HG03378 (cell line): ENCODE data around the gene SORBS2.
"Not testable (repeated sequence)": the region's sequence is repeated elsewhere in the genome, so short reads cannot be mapped to it uniquely, and the experiment has no call there.

Source experiments
- ATAC-seq: cut with Tn5 transposase; IDR thresholded peaks from one replicate; pipeline ENCODE4 v1.9.1; 2021; ENCODE audit warnings: mild to moderate bottlenecking, moderate library complexity; ENCODE audit not compliant: unreplicated experiment

The SORBS2 gene

GRCh38 chr4:185716577-185717376 lies 95.2 kb downstream of the SORBS2 start:
- no peak for ATAC-seq

GRCh38 chr4:185716141-185716551 lies 95.8 kb downstream of the SORBS2 start:
- ATAC-seq: no peak

GRCh38 chr4:185714524-185714923 lies 97.5 kb downstream of the SORBS2 start:
- not testable (repeated sequence) for ATAC-seq

- ATAC-seq: no peak
These were observed 98.3 kb downstream of the SORBS2 start for GRCh38 chr4:185713731-185714130.

- no peak for ATAC-seq
These were observed 98.7 kb downstream of the SORBS2 start for GRCh38 chr4:185713272-185713671.

DNA sequence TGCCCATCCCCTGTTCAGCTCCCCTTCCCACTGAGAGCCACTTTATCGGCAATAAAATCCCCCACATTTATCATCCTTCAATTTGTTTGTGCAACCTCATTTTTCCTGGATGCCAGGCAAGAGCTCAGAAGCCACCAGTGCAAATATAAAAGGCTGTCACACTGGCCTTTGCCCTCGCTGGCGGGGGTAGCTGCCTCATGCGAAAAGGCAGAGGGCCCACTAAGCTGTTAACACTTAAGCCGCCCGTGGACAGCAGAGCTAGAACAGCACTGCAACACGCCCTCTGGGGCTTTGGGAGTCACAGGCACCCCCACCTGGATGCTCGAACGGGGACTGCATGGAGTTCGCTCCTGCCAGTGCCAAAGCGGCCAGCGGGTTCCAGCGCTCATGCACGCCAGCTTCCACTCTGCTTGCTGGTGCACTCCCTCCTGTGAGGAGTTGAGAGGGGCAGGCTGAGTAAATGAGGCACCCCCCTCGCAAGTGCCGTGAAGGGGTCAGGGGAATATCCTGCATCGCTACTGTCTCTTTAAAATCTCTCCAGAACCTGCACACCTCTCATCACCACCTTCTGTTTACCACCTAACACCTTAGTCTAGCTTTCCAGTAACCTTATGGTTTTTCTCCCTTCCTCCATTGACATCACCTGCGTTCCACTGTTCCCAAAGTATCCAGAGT lies 99.5 kb downstream of the SORBS2 start:
- no peak for ATAC-seq

DNA sequence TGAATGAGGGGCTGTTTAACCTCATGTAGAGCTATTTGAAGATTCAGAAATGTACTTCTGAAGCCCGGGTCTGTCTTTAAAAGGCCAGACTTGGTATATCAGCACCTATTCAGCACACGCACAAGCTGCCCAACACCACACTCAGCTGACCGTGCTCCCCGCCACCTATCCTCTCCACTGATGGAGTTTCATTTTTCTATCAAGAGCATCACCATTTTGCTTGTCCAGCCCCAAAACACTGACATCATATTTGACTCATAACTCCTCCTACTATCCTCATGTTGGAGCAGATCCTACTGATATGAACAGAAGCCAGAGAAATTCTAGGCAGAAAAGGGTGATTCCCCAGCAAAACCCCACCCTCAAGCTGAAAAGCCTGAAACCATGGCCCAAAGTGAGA lies 100.3 kb downstream of the SORBS2 start:
- ATAC-seq: no peak

- ATAC-seq: no peak
These were observed 101.5 kb downstream of the SORBS2 start for GRCh38 chr4:185710487-185710995.

DNA sequence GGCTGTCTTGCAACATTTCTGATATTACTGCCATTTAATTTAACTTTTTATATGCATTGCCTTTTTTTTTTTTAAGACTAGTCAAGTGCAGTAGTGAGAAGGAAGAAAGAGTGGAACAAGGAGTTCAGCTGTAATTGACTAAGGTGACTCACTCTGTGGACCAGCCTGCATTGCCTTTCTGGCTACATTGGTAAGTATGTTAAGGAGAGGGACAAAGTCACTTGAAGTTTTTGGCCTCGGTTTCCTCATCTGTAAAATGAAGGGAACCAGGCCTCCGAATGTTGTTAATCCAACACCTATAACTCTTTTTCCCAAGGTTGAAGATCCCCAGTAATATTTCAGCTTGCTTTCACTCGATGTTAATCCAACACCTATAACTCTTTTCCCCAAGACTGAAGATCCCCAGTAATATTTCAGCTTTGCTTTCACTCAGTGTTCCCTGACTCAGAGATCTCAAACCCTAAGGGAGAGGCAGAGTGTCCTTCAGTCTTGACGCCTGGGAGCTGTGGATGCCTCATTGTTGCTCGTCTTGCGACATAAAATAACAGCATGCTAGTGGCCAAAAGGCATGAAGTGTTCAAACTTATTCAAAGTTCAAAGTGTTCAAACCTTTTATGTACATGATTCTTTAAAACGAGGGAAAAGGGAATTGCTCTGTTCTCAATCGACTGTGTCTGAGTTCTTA lies 102.0 kb downstream of the SORBS2 start:
- ATAC-seq: no peak

DNA sequence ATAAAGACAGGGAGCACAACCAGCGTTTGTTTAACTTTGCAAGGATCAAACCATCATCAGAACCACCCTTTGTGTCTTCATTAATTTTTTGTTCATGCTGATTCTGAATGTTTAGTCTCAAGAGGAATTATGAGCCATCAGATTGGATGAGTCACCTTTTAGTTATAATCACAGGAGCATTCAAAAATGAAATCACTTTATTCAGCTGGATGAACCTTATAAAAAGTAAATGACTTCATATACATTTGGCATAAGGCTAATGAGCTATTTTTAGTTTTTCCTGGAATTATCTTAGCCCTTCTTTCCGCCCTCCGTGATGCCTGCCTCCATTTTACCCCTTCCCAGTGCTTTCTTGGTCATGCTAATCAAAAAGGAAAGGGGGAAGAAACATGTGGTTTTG lies 103.6 kb downstream of the SORBS2 start:
- no peak for ATAC-seq

DNA sequence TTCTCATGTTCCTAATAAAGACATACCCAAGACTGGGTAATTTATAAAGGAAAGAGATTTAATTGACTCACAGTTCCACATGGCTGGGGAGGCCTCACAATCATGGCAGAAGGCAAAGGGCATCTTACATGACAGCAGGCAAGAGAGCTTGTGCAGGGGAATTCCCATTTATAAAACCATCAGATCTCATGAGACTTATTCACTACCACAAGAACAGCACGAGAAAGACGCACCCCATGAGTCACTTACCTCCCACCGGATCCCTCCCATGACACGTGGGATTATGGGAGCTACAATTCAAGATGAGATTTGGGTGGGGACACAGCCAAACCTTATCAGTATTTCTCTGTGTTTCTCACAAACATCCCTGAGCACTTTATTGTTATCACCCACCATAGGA lies 104.4 kb downstream of the SORBS2 start:
- ATAC-seq: peak; percentile 69

GRCh38 chr4:185702147-185702663 lies 109.8 kb downstream of the SORBS2 start:
- no peak for ATAC-seq

GRCh38 chr4:185700630-185701029 lies 111.4 kb downstream of the SORBS2 start:
- no peak for ATAC-seq

DNA sequence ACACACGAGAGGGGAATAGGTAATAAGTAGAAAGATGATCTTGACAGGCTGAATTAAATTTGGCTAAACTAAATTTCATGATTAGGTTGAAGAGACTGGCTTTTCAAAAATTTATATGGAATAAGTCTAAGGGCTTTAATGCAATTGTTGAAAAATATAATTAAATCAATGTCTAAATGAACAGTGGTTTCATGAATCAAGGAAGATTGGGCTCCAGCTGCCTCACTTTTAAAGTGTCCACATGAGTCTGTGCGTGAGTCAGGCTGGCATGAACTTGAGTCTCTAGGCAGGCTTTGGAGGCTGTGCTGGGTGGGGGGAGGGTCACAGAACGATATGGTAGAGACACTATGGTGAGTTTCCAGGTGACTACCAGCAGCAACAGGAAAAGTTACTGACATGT lies 111.9 kb downstream of the SORBS2 start:
- ATAC-seq: no peak

DNA sequence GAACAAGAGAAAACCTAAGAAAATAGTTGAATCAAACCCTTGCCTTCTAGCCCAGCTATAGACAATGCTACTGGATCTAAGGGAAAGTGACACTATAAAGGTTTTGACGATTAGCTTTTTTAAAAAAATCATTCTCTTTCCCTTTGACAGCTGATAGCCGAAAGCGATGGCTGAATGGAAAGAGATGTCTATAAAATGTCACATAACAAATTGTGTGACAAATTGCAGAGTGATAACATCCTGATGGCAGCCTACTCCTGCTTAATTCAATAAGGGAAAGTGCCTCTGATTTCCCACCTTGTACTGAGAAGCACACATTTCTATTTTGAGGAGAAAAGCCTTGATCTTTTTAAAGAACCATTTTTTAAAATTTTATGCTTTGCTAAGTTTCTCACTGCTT lies 114.5 kb downstream of the SORBS2 start:
- no peak for ATAC-seq

GRCh38 chr4:185695743-185696142 lies 116.3 kb downstream of the SORBS2 start:
- ATAC-seq: no peak

DNA sequence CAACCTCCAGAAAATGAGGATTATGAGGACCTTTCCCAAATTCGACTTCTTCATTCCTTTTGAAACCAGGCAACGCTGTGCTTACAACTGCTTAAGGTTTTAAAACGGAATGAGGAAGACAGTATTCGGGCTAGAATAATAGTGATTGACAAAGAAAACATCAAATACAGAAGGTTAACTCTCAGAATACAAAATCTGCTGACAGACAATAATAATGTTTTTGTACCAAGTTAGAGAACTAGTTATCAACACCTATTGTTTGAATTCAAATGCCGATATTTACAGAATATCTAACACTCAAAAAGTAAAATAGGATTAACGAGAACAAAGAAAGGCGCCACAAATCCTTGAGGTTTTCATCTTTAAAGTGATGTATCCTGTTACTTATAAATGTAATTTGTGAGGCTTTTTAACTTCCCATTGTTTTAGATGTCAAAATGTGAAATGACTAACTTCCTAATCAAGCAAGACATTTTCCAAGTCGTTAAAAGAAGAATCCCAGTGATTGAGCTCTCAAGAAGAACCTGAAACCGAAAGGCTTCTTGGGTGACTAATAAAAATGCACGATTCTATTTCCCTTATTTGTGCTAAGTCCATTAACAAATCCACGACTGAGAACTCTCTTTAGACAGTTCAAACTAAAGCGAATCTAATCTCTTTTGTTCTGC lies 118.3 kb downstream of the SORBS2 start:
- ATAC-seq: no peak

- no peak for ATAC-seq
These were observed 122.6 kb downstream of the SORBS2 start for GRCh38 chr4:185689407-185689806.

- ATAC-seq: no peak
These were observed 126.2 kb downstream of the SORBS2 start for GRCh38 chr4:185685804-185686203.

GRCh38 chr4:185683896-185684295 lies 128.1 kb downstream of the SORBS2 start:
- ATAC-seq: no peak

DNA sequence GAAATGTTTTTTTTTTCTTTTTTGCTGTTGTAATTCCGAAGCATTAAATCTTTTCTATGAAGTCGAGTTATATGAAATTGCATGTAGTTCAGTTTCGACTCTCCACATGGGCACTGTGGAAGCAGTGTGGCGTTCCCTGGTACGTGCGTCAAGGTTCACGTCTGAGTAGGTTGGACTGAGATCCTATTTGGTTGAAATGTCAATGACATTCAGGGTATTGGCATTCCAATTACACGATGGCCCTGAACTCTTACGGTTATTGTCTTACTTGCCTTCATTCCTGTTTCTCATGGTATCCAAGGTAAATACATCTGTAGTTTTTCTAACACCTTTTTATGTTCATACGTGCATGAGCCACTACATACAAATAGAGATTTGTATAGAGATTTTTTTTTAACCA lies 128.8 kb downstream of the SORBS2 start:
- no peak for ATAC-seq
